K562 (cell line): ENCODE measurements around the gene B4GALNT4. TPM values are rescaled to one million over a fixed set of nuclear protein-coding genes. Genes with fewer than 3 reads are reported as not detected.

Source experiments
- CBFA2T2 ChIP-seq: fragments of 450-650 bp; conservative IDR thresholded peaks from 2 replicates; pipeline ENCODE4 v1.6.1; 2017; ENCODE audit warnings: mild to moderate bottlenecking
- CBX3 ChIP-seq, 2 experiments: IDR thresholded peaks; 1 replicate in 1 of 2; 2 replicates in 1 of 2; pipeline ENCODE4 v1.6.1; 2012; ENCODE audit warnings: inconsistent platforms in 2 of 2, low read length in 2 of 2, borderline replicate concordance in 1 of 2, control low read depth in 1 of 2
- EP400 ChIP-seq: fragments of 450-650 bp; IDR thresholded peaks from 2 replicates; pipeline ENCODE4 v1.6.1; 2017; ENCODE audit warnings: antibody characterized with exemption, mild to moderate bottlenecking, moderate library complexity
- GMEB1 ChIP-seq: fragments of 250-450 bp; sonication (Bioruptor Pico); IDR thresholded peaks from 2 replicates; pipeline ENCODE4 v1.4.0; 2020; ENCODE audit warnings: mild to moderate bottlenecking
- HNRNPH1 ChIP-seq: fragments of 200-400 bp; formaldehyde crosslinking; optimal IDR thresholded peaks from 2 replicates; pipeline ENCODE3; 2017; ENCODE audit warnings: low read depth, mild to moderate bottlenecking, low read length, moderate library complexity
- IFI16 ChIP-seq: fragments of 250-450 bp; sonication (Bioruptor Pico); IDR thresholded peaks from 2 replicates; pipeline ENCODE4 v2.1.2; 2022; ENCODE audit warnings: mild to moderate bottlenecking, inconsistent platforms
- ILK ChIP-seq: fragments of 450-650 bp; IDR thresholded peaks from 2 replicates; pipeline ENCODE4 v1.6.1; 2016; ENCODE audit warnings: missing genetic modification characterization, low read depth, mild to moderate bottlenecking, missing compliant biosample characterization, moderate library complexity, borderline replicate concordance
- KLF6 ChIP-seq: fragments of 250-450 bp; sonication (Bioruptor Pico); IDR thresholded peaks from 2 replicates; pipeline ENCODE4 v1.4.0; 2020; ENCODE audit warnings: mild to moderate bottlenecking, moderate library complexity, borderline replicate concordance
- MED1 ChIP-seq: sonication (generic); formaldehyde crosslinking; IDR thresholded peaks from 2 replicates; pipeline ENCODE4 v1.8.1; 2023; ENCODE audit warnings: missing genetic modification reagents, borderline replicate concordance
- NUFIP1 ChIP-seq: fragments of 450-650 bp; IDR thresholded peaks from 2 replicates; pipeline ENCODE4 v1.6.1; 2018; ENCODE audit not compliant: partially characterized antibody
- SMARCE1 ChIP-seq: fragments of 450-650 bp; IDR thresholded peaks from 2 replicates; pipeline ENCODE4 v1.7.1; 2016; ENCODE audit warnings: mild to moderate bottlenecking
- TEAD1 ChIP-seq, 2 experiments: fragments of 450-650 bp in 1 of 2; sonication (generic) in 1 of 2; formaldehyde crosslinking; IDR thresholded peaks; 2 replicates each; pipeline versions ENCODE4 v1.4.0 to v1.8.0; 2020 to 2022; ENCODE audit warnings: mild to moderate bottlenecking in 2 of 2, missing genetic modification reagents in 1 of 2
- ZBTB7A ChIP-seq: IDR thresholded peaks from 2 replicates; pipeline ENCODE4 v1.6.1; 2011; ENCODE audit warnings: low read depth, mild to moderate bottlenecking, low read length, moderate library complexity, borderline replicate concordance; ENCODE audit not compliant: control insufficient read depth
- ZFP36 ChIP-seq: fragments of 150-350 bp; IDR thresholded peaks from 2 replicates; pipeline ENCODE4 v1.6.1; 2018; ENCODE audit warnings: low read length, low read depth; ENCODE audit not compliant: partially characterized antibody
- ZNF431 ChIP-seq: sonication (generic); formaldehyde crosslinking; IDR thresholded peaks from 2 replicates; pipeline ENCODE4 v1.8.0; 2022; ENCODE audit warnings: mild to moderate bottlenecking, missing genetic modification reagents
- polyA plus RNA-seq, 8 experiments: library from polyadenylated mRNA; depleted of rRNA in 4 of 8; stranded (reverse) in 5 of 8; unstranded in 3 of 8; fragments of >200 nt; fragmentation: Nextera tagmentation in 2 of 8; fragmentation: Illumina TruSeq in 1 of 8; extraction: Ambion mirVana in 2 of 8; extraction: Trizol in 1 of 8; gene quantifications; 2 replicates each; pipeline versions ENCODE4 v1.2.1 to v1.2.3, GENCODE V29; 2011 to 2014; ENCODE audit warnings: inconsistent platforms in 1 of 8, missing spikeins in 1 of 8
- total RNA-seq, 7 experiments: library from RNA; depleted of rRNA in 6 of 7; stranded (reverse); fragments of >200 nt in 6 of 7; fragmentation: Illumina TruSeq in 2 of 7; extraction: Trizol in 2 of 7; gene quantifications; 2 replicates each; pipeline versions ENCODE4 v1.2.1 to v1.2.3, GENCODE V29; 2011 to 2021; ENCODE audit warnings: low replicate concordance in 1 of 7
- TF ChIP-seq, protein P1 (sequence below), 2 experiments: fragments of 450-650 bp; formaldehyde crosslinking in 1 of 2; IDR thresholded peaks; 2 replicates each; pipeline versions ENCODE4 v1.4.0 to v1.6.1; 2014 to 2020; ENCODE audit warnings: mild to moderate bottlenecking in 2 of 2, borderline replicate concordance in 1 of 2, low read depth in 1 of 2

B4GALNT4 gene
- total and polyA plus RNA-seq, 9 of the 15 experiments (the other 6 are each of a cell fraction or from before 2014, with no cell fraction given) = 0.20 to 37.1 (median 10.8) TPM; not detected in 1

DNA sequence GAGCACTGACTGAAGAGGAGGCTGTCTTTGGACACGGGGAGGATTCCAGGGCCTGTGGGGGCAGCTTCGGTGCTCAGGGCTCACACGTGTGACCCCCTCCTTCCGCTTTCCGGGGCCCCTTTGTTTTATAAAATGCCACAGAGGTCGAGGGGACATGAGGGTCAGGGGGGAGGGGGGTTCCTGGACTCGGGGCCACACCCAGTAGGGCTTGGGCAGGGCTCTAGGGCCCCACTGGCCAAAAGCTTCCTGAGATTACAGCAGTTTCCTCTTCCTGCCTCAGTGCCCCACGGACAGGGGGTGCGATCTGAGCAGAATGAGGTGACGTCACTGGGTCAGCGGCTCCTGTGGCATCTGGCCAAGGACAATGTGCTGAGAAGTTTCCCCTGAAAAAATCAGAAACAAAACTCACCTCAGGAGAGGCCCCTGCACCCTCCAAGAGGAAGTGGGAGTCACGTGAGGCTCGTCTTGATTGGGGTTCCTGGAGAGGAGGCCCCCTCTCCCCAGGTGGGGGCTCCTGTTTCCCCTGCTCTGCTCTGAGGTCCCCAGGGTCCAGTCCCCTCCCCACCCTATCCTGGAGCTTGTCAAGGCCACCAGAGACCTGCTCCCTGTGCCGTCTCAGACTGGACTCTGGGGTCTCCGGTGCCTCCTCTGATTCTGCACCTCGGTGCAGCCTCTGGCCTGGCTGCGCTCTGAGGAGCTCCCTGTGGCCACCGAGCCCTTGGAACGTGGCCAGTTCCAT is 42.3 kb upstream of the B4GALNT4 start (continued):
- TF ChIP-seq, protein P1, sequence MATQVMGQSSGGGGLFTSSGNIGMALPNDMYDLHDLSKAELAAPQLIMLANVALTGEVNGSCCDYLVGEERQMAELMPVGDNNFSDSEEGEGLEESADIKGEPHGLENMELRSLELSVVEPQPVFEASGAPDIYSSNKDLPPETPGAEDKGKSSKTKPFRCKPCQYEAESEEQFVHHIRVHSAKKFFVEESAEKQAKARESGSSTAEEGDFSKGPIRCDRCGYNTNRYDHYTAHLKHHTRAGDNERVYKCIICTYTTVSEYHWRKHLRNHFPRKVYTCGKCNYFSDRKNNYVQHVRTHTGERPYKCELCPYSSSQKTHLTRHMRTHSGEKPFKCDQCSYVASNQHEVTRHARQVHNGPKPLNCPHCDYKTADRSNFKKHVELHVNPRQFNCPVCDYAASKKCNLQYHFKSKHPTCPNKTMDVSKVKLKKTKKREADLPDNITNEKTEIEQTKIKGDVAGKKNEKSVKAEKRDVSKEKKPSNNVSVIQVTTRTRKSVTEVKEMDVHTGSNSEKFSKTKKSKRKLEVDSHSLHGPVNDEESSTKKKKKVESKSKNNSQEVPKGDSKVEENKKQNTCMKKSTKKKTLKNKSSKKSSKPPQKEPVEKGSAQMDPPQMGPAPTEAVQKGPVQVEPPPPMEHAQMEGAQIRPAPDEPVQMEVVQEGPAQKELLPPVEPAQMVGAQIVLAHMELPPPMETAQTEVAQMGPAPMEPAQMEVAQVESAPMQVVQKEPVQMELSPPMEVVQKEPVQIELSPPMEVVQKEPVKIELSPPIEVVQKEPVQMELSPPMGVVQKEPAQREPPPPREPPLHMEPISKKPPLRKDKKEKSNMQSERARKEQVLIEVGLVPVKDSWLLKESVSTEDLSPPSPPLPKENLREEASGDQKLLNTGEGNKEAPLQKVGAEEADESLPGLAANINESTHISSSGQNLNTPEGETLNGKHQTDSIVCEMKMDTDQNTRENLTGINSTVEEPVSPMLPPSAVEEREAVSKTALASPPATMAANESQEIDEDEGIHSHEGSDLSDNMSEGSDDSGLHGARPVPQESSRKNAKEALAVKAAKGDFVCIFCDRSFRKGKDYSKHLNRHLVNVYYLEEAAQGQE (IDR thresholded peaks at IDR 0.05; ENCODE audit: borderline replicate concordance) = peak; percentile 61; the same call in 1 of the 2 replicates
- TF ChIP-seq, protein P1 (CRISPR knock-in tag; IDR thresholded peaks at IDR 0.05; ENCODE audit: low read depth) = 0 out of 2 replicates have a peak, but pooled peaks have one; percentile 24
- TF ChIP-seq HNRNPH1 (no peak), NUFIP1 (no peak), ZFP36 (peak; percentile 6), ZNF431 (0 out of 2 replicates have a peak, but pooled peaks have one; percentile 52), CBX3 (IDR thresholded peaks at IDR 0.05; ENCODE audit: borderline replicate concordance in 1 of 2, low read length in 2 of 2) (no peak), ILK (tag) (no peak), TEAD1 (CRISPR knock-in tag; IDR thresholded peaks at IDR 0.05) (peak in 1 of 2 experiments; percentile 28; a peak in 1 of 4 replicates), CBFA2T2 (peak; percentile 46; the same call in 1 of the 2 replicates), SMARCE1 (peak; percentile 45; the same call in 1 of the 2 replicates), GMEB1 (peak; percentile 9; the same call in 1 of the 2 replicates), ZBTB7A (peak; percentile 83), KLF6 (CRISPR knock-in tag) (peak; percentile 7; the same call in 1 of the 2 replicates), EP400 (peak; percentile 51; the same call in 1 of the 2 replicates), MED1 (no peak), IFI16 (CRISPR knock-in tag) (no peak)
